HG03103 (cell line): ENCODE data around the gene OR1S1.
"Not testable (repeated sequence)": the region's sequence is repeated elsewhere in the genome, so short reads cannot be mapped to it uniquely, and the experiment has no call there.

ENCODE experiments used
- ATAC-seq: cut with Tn5 transposase; IDR thresholded peaks from one replicate; pipeline ENCODE4 v1.9.1; 2021; ENCODE audit warnings: low read depth; ENCODE audit not compliant: unreplicated experiment

The OR1S1 gene

DNA sequence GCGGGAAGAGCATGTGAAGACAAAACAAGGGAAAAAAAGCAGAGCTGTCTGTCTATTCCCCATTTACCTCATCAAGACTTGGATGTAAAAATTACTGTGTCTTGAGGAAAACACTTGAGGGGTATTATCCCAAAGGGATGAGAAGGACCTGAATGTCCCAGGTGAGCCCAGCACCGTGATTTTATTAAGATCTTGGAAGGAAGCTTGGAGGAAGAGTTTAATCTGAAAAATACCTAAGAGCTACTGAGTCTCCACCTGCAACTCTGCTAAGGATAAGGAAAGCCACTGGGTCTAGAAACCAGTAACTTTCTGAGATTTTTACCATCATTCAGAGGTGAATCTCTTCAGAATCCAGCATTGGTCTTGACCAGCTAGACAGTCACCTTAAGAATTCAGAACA, at the start of gene OR1S1:
Gene OR1S1 (plus strand): TSS at position 301 of the 400 bp plus-strand sequence.
- not testable (repeated sequence) for ATAC-seq

DNA sequence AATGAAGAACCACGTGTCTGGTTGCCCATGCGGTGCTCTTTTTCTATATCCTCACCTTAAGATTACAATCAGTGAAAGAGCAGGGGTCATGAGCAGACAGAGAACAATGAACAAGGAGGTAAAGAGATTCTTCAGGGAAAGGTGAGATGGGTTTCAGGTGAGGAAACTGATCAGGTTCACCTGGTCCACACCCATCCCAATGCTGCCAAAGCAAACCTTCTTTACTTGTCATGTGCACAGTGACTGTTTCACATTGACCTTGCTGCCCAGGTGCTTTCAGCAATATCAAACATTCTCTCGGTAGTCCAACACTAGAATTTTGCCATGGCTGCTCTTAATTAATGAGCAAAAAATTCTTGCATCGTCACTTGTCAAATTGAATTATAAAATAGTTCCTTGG, 48.1 kb upstream of the OR1S1 start:
- ATAC-seq: no peak

DNA sequence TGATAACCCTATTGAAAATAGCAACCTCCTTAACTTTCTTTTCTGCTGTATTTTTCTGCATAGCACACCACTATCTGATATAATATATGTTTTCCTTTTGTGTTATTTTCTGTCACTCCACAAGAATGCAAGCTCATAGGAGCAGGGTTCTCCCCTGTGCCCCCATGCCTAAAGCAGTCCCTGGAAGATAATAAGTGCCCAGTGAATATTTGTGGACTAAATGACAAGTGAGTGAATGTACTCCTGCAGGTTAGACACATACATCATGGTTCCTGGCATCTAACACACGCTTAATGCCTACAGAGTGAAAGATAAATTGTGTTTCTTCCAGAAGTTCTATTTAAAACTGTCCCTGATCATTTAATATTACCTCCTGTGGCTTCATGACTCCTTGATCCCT, 47.5 kb upstream of the OR1S1 start:
- no peak for ATAC-seq

DNA sequence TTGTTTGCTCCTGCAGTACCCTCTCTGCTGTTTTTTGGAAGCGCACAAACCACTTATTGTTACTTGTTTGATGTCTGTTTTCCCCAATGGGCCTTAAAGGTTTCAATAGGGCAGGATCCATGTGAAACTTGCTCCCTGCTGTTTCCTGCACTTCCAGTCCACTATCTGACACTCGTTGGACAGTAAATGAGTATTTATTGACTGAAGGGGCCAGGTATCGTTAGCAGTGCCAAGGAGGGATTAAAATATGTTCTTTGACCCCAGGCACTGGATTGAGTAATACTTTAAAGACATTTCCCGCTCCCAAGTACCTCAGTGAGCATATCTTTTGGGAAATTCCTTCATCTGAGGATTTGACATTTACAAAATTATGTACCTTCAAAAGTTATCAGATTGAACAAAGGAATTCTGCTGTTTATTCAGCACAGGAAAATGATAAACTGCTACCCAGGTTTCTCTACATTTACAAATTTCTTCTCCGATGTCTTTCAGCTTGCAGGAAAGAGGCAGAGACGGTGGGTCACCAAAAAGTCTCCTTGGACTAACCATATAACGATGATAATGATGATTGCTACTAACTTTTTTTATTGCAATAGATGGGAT, 46.9 kb upstream of the OR1S1 start:
- ATAC-seq: no peak

DNA sequence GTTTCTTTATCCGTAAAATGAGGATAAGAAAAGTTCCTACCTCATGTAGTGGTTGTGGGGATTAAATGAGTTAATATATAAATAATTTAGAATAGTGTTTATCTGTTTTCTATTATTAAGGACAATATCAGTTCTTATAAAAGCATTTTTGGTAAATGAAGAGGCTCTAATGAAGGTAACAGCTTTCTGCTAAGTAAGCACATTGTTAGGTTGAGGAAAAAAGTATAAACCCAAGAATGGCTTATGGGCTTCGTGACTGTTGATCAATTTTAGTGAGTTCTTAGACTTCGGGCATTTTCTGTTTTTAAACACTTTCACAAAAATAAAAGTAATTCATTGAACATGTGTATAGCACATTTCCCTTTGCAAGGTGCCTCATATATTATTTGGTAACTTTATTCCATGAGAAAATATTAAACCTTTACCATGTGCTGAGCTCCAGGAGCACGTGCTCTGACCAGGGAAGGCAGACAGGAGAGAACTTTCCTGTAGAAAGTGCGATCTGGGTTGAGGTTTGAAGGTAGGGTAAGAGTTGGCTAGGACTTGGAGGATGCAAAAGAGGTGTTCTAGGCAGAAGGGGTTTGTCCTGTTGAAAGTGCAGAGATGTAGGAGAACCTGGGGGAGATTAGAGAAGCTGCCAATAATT, 35.0 kb upstream of the OR1S1 start:
- ATAC-seq: no peak

DNA sequence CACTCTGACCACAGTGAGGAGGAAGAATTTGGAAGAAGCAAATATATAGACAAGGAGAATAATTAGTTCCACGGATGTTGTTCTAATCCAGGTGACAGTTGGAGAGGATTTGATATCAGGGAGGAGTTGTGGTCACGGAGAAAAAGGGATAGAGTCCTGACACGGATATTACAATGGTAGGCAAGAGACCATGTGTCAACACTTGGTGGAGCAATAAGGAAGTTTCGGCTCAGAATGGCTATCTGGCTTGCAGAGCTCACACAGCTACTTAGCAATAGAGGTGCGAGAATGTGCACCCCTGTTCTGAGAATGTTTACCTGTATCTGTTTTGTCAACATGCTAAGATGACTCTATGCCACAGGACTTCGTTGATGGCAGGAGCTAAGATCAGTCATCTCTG, 34.1 kb upstream of the OR1S1 start:
- no peak for ATAC-seq

DNA sequence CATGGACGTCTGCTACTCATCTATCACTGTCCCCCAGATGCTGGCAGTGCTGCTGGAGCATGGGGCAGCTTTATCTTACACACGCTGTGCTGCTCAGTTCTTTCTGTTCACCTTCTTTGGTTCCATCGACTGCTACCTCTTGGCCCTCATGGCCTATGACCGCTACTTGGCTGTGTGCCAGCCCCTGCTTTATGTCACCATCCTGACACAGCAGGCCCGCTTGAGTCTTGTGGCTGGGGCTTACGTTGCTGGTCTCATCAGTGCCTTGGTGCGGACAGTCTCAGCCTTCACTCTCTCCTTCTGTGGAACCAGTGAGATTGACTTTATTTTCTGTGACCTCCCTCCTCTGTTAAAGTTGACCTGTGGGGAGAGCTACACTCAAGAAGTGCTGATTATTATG, 32.9 kb upstream of the OR1S1 start:
- ATAC-seq: no peak

DNA sequence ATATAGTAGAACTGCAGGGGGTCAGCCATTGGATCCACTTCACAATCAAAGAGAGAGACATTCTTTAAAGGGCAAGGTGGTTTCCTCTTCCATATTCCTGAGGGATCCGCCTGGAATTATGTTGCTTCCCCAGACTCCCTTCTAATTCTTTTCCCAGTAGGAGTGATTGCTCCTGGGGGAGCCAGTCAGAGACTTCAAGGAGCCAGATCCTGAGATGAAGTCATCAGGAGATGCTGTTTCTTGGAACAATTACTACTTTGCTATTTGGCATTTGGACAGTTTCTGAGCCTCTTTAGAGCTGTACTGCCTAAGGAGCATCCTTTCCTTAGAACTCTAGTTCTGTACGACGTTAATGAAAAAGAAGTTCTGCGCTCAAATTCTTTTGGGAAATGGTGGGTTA, 25.6 kb upstream of the OR1S1 start:
- ATAC-seq: no peak

DNA sequence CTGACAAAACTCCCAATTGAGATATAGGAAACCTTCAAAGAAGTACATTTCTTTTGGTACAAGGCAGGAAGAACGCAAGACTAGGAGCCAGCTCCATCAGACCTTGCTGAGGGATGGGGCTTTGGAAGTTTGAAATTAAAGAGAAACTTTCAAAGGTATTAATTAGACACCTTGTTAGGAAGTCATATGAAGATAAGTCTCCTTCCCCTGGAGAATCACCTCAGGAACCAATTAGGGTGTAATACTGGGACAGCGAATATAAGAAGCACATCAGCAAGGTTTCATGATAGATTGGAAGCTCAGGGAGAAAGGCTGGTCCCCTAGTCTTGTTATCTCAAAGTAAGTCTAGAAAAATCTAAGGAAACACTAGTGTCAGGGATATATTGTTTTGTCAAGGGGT, 23.8 kb upstream of the OR1S1 start, which contains the start of gene OR9Q2:
Gene OR9Q2 (plus strand): TSS at position 301 of the 400 bp plus-strand sequence. CDS start 1,421 bp downstream, outside the sequence.
- ATAC-seq: no peak

DNA sequence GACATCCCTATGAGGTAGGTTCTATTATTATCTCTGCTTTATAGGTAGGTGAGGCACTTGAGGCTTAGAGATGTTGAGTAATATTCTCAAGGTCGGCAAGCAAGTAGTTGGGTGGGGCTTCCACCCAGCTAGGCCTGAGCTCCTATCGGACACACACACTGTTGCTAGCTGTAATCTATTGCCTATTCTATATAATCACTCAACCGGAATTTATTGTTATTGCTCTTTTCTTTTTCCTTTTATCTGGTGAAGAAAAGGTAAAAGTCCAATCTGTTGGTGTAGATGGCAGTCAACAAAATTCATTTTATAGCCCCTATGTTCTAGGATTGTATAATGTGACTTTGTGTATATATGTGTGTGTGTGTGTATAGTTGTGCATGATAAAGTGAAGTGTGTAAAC, 20.3 kb upstream of the OR1S1 start:
- no peak for ATAC-seq

DNA sequence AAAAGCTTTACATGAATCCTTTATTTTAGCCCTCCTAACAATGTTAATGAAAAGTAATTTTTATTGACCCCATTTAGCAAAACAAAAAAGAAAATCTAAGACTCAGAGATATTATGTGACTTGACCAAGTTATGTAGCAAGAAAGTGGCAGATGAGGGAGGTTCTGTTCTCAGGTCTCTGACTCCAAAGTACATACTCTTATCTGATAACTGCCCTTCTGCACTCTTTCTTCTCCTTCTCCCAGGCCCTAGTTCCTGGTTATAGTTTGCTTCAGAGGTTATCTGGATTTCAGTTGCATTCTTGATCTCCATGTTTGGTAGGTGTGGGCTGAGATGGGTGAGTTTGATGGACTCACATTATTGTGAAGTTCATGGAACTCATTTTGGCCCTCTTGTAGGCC, 19.1 kb upstream of the OR1S1 start:
- ATAC-seq: no peak

DNA sequence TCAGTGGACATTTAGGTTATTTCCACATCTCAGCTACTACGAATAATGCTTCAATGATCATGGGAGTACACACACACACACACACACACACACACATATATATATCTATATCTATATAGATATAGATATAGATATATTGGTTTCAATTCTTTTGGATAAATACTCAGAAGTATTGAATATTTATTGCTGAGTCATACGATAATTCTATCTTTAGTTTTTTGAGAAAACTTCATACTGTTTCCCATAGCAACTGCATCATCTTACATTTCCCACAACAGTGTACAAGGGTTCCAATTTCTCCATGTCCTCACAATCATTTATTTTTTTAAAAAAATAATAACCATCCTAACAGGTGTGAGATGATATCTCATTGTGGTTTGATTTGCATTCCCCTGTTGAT, 16.6 kb upstream of the OR1S1 start:
- no peak for ATAC-seq

DNA sequence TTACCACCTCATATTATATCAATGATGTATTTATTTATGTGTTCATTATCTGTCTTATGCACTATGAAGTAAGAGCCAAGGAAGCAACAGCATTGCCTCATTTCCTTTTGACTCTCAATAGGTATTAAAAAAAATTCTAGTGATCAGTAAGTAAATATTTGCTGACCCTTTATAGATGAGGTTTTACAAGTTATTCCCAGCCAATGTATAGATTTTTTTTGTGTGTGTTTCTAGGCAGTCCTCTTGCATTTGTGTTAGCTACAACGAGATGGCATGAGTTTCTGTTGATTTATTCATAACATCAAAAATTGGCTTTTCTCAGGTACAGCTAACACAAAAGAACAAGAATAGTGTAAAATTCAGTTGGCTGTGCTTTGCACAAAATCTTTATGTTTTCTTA, 13.2 kb upstream of the OR1S1 start:
- ATAC-seq: no peak

DNA sequence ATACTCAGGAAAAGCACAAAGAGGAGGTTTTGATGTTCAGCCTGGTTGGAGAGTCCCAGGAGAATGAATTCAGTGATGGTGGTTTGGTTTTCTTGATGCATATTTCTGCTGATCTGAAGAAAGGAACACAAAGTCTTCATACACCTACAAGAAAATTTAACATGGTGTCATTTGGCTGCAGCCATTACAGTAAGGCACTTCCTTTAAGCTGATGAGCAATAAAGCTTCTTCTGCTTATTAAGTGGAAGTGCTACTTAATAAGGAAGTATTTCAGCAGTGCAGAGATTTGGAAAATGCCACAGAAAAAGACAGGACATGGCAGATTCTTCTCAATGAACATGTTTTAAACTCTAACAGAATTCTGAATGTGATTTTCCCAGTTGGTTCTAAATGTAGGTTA, 8.5 kb upstream of the OR1S1 start, which contains the start of gene OR1S2:
Gene OR1S2 (minus strand): TSS at position 101 of the 400 bp plus-strand sequence. CDS start 0 bp downstream, at position 101.
- ATAC-seq: no peak

DNA sequence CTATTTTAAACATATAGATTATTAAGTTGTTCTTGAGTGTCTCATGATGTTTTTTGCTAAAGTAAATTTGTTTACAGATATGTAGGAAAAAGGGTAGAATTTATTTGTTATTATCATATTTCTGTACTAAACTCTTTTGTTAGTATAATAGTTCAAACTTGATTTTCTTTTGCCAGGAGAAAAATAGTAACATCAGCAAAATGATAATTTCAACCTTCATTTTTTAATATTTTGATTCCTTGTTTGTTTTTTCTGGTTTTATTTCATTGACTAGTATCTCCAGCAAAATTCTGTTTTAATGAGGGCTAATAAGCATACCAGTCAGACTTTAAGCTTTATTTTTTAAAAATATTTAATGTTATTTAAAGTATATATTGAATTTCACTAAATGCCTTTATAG, 4.0 kb downstream of the OR1S1 start:
- no peak for ATAC-seq

DNA sequence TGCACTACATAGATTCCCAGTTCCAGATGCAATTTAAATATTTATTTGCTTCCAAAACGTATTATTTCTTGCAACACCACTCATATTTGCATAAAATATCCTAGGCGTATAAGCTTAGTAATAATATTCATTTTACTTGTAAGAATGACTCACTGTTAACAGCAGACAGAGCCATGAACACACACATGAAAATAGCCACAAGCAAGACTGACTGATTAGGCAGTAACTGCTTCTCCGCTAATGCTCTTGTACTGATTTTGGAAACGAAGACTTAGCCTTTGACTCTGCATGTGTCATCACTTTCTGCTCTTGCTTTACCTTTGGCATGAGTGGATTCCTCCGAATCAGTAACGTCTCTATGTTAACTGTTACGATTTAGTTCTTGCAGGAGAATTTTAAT, 10.2 kb downstream of the OR1S1 start:
- ATAC-seq: no peak

DNA sequence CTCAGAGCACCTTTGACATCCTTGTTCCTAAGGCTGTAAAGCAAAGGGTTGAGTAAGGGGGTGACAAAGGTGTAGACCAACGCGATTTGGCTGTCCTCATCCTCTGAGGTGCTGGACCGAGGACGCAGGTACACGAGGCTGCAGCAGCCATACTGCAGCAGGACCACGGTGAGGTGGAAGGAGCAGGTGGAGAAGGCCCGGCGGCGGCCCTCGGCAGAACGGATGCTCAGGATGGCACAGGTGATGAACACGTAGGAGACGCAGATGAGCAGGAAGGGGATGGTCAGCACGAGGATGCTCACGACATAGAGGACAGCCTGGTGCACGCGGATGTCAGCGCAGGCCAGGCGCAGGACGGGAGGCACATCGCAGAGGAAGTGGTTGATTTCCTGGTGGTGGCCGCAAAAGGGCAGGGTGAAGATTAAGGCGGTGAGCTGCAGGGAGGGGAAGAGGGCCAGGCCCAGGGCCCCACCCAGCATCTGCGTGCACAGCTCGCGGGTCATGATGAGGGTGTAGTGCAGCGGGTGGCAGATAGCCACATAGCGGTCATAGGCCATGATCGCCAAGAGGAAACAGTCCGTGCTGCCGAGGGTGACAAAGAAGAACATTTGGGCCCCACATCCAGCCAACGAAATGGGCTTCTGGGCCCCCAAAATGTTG, 15.6 kb downstream of the OR1S1 start:
- no peak for ATAC-seq

DNA sequence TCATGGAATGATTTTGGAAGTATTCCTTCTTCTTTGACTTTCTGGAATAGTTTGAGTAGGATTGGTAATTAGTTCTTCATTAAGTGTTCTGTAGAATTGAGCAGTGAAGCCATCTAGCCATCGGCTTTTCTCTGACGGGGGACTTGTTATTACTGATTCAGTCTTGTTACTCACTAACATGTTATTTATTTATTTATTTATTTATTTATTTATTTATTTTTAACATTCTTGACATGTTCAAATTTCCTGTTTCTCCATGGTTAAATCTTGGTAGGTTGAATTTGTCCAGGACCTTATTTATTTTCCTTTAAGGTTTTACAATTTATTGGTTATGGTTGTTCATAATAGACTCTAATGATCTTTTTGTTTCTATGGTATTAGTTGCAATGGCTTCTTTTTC, 31.4 kb downstream of the OR1S1 start:
- no peak for ATAC-seq

DNA sequence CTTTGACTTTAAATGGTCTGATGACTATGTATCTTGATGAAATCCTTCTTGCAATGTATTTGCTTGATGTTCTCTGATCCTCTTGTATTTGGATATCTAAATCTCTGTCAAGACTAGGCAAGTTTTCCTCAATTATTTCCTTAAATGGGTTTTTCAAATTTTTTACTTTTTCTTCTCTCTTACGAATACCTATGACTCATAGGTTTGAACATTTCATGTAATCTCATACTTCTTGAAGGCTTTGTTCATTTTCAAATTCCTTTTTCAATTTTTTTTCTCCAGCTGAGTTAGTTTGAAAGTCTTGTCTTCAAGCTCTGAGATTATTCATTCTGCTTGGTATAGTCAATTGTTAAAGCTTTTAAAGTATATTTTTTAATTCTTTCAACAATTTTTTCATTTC, 42.4 kb downstream of the OR1S1 start:
- ATAC-seq: no peak

DNA sequence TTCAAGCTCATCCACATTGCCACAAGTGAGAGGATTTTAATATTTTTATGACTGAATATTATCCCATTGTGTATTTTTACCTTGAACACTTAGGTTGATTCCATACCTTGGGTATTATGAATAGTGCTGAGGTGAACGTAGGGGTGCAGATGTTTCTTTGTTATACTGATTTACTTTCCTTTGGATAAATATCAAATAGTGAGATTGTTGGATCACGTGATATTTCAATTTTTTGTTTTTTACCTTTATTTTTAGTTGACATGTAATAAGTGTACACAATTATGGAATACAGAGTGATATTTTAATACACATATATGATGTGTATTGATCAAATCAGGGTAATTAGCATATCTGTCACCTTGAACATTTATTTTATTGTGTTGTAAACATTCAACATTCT, 47.5 kb downstream of the OR1S1 start:
- ATAC-seq: no peak
